H1 (cell line): ENCODE measurements around the gene HACD1. TPM values are rescaled to one million over a fixed set of nuclear protein-coding genes. Genes with fewer than 3 reads are reported as not detected.

Experiments
- CTCF ChIA-PET: fragments of 300-600 bp; sonication (Branson Sonifier 250); formaldehyde crosslinking; loops from one replicate; lab custom pipeline; 2021; ENCODE audit not compliant: partially characterized antibody; lab: Charles Lee
- POLR2A ChIA-PET: fragments of 300-600 bp; sonication (Branson Sonifier 250); formaldehyde crosslinking; loops from one replicate; lab custom pipeline; 2021; ENCODE audit warnings: inconsistent platforms; ENCODE audit not compliant: partially characterized antibody; lab: Charles Lee
- DNase-seq, 2 experiments: peaks; one replicate each; pipeline versions ENCODE4 v3.0.0 to v3.0.0-alpha.2; 2010 to 2022; ENCODE audit warnings: low spot score in 2 of 2, low read depth in 1 of 2, mixed read lengths in 1 of 2
- FAIRE-seq: peaks from 2 replicates; lab custom pipeline; 2011; peaks lifted over from hg19 to GRCh38; lab: Jason Lieb, UNC
- H2AFZ ChIP-seq: 2 replicates; pipeline ENCODE4 v1.8.1; 2012; ENCODE audit warnings: low read length, inconsistent platforms
- H2AK5ac ChIP-seq: 2 replicates; pipeline ENCODE4 v1.6.1; 2013; ENCODE audit warnings: low read depth, low read length
- H2BK120ac ChIP-seq: replicated peaks from 2 replicates; pipeline ENCODE3; 2013; ENCODE audit warnings: low read depth, low read length, inconsistent platforms
- H2BK12ac ChIP-seq: 2 replicates; pipeline ENCODE4 v1.6.1; 2013; ENCODE audit warnings: low read depth, low read length
- H2BK15ac ChIP-seq: 2 replicates; pipeline ENCODE4 v1.6.1; 2013; ENCODE audit warnings: low read length
- H2BK20ac ChIP-seq: 2 replicates; pipeline ENCODE4 v1.6.1; 2013; ENCODE audit warnings: low read length
- H2BK5ac ChIP-seq: 2 replicates; pipeline ENCODE4 v1.6.1; 2013; ENCODE audit warnings: low read depth, low read length
- H3K14ac ChIP-seq: 2 replicates; pipeline ENCODE4 v1.6.1; 2013; ENCODE audit warnings: inconsistent platforms; ENCODE audit not compliant: insufficient read length
- H3K18ac ChIP-seq: 2 replicates; pipeline ENCODE4 v1.6.1; 2013; ENCODE audit warnings: low read length; ENCODE audit errors: extremely low read depth
- H3K23ac ChIP-seq: 2 replicates; pipeline ENCODE4 v1.6.1; 2013; ENCODE audit warnings: inconsistent platforms; ENCODE audit not compliant: insufficient read length
- H3K23me2 ChIP-seq: 2 replicates; pipeline ENCODE4 v1.6.1; 2013; ENCODE audit warnings: low read depth, low read length
- H3K27ac ChIP-seq: 2 replicates; pipeline ENCODE4 v1.6.1; 2011; ENCODE audit warnings: low read depth, low read length, inconsistent platforms
- H3K27me3 ChIP-seq, 4 experiments: replicated peaks in 1 of 4; 1 replicate in 1 of 4; 2 replicates in 3 of 4; pipeline versions ENCODE4 v1.6.1 to v1.8.1; 2011 to 2013; ENCODE audit warnings: low read length in 3 of 4, mild to moderate bottlenecking in 3 of 4, inconsistent platforms in 2 of 4, mixed read lengths in 2 of 4, moderate library complexity in 1 of 4; ENCODE audit not compliant: control insufficient read depth in 3 of 4, insufficient read depth in 3 of 4; ENCODE audit errors: extremely low read depth in 1 of 4
- H3K36me3 ChIP-seq, 4 experiments: 2 replicates each; pipeline versions ENCODE4 v1.6.1 to v1.8.1; 2011 to 2013; ENCODE audit warnings: mild to moderate bottlenecking in 4 of 4, low read length in 3 of 4, moderate library complexity in 2 of 4, control low read depth in 1 of 4, inconsistent platforms in 1 of 4; ENCODE audit not compliant: insufficient read depth in 4 of 4, control insufficient read depth in 2 of 4
- H3K4ac ChIP-seq: replicated peaks from 2 replicates; pipeline ENCODE3; 2013; ENCODE audit warnings: low read length, low read depth, mixed read lengths, inconsistent platforms; ENCODE audit not compliant: insufficient read length
- H3K4me1 ChIP-seq, 4 experiments: replicated peaks in 1 of 4; 1 replicate in 1 of 4; 2 replicates in 3 of 4; pipeline versions ENCODE4 v1.6.1 to v1.8.1; 2011 to 2013; ENCODE audit warnings: low read length in 3 of 4, inconsistent platforms in 2 of 4, mixed read lengths in 1 of 4; ENCODE audit not compliant: insufficient read depth in 4 of 4, control insufficient read depth in 3 of 4
- H3K4me2 ChIP-seq, 2 experiments: 2 replicates each; pipeline versions ENCODE4 v1.6.1 to v1.8.1; 2011 to 2013; ENCODE audit warnings: low read depth in 2 of 2, low read length in 2 of 2, control low read depth in 1 of 2, inconsistent platforms in 1 of 2, mild to moderate bottlenecking in 1 of 2; ENCODE audit not compliant: insufficient read depth in 1 of 2
- H3K4me3 ChIP-seq, 4 experiments: fragments of 200-600, 300-600 bp in 1 of 4; sonication (generic), shearing (Covaris generic), sonication (Bioruptor Twin) in 1 of 4; 2 replicates each; pipeline versions ENCODE4 v1.5.1 to v1.8.1; 2011 to 2016; ENCODE audit warnings: low read length in 4 of 4, low read depth in 3 of 4, control low read depth in 2 of 4, inconsistent platforms in 2 of 4, mild to moderate bottlenecking in 2 of 4, mixed read lengths in 1 of 4, moderate library complexity in 1 of 4; ENCODE audit not compliant: insufficient read depth in 2 of 4; ENCODE audit errors: extremely low read depth in 1 of 4
- H3K56ac ChIP-seq: replicated peaks from 2 replicates; pipeline ENCODE3; 2013; ENCODE audit warnings: low read depth, mild to moderate bottlenecking, mixed read lengths, low read length, inconsistent platforms; ENCODE audit not compliant: insufficient read length
- H3K79me1 ChIP-seq: 2 replicates; pipeline ENCODE4 v1.6.1; 2013; ENCODE audit warnings: low read depth, low read length, control low read depth
- H3K79me2 ChIP-seq, 2 experiments: 2 replicates each; pipeline versions ENCODE4 v1.6.1 to v1.8.1; 2012 to 2013; ENCODE audit warnings: low read length in 2 of 2, mild to moderate bottlenecking in 2 of 2, inconsistent platforms in 1 of 2; ENCODE audit not compliant: insufficient read depth in 2 of 2, control insufficient read depth in 1 of 2
- H3K9ac ChIP-seq, 4 experiments: replicated peaks in 1 of 4; 1 replicate in 1 of 4; 2 replicates in 3 of 4; pipeline versions ENCODE4 v1.6.1 to v1.8.1; 2011 to 2013; ENCODE audit warnings: low read depth in 3 of 4, low read length in 3 of 4, control low read depth in 2 of 4, mild to moderate bottlenecking in 2 of 4, moderate library complexity in 2 of 4, inconsistent platforms in 1 of 4; ENCODE audit errors: extremely low read depth in 1 of 4
- H3K9me3 ChIP-seq, 2 experiments: 2 replicates each; pipeline versions ENCODE4 v1.6.1 to v1.8.1; 2012 to 2013; ENCODE audit warnings: mild to moderate bottlenecking in 2 of 2, moderate library complexity in 2 of 2, control low read depth in 1 of 2, inconsistent platforms in 1 of 2, low read depth in 1 of 2, low read length in 1 of 2, mixed read lengths in 1 of 2; ENCODE audit not compliant: insufficient read depth in 2 of 2
- H4K20me1 ChIP-seq, 2 experiments: replicated peaks in 1 of 2; 2 replicates each; pipeline versions ENCODE3 to v1.8.1; 2011 to 2013; ENCODE audit warnings: inconsistent platforms in 2 of 2, low read length in 2 of 2, mild to moderate bottlenecking in 1 of 2; ENCODE audit not compliant: insufficient read depth in 2 of 2, control insufficient read depth in 1 of 2
- H4K5ac ChIP-seq: 2 replicates; pipeline ENCODE4 v1.6.1; 2013; ENCODE audit warnings: low read length, low read depth, mixed read lengths, inconsistent platforms; ENCODE audit not compliant: insufficient read length
- H4K8ac ChIP-seq: 2 replicates; pipeline ENCODE4 v1.8.0; 2013; ENCODE audit warnings: mild to moderate bottlenecking, moderate library complexity, low read length, inconsistent platforms; ENCODE audit not compliant: insufficient read depth; ENCODE audit errors: extremely low read depth
- H4K91ac ChIP-seq: replicated peaks from 2 replicates; pipeline ENCODE3; 2013; ENCODE audit warnings: low read length, mixed read lengths, inconsistent platforms; ENCODE audit not compliant: insufficient read length
- CHD2 ChIP-seq: IDR thresholded peaks from 2 replicates; pipeline ENCODE4 v1.6.1; 2012; ENCODE audit warnings: low read length, improper control_type of control experiment
- KDM5A ChIP-seq: fragments of 200-600 bp; IDR thresholded peaks from 2 replicates; pipeline ENCODE4 v1.7.1; 2012; ENCODE audit warnings: mild to moderate bottlenecking, low read length, inconsistent platforms, mixed read lengths
- POLR2AphosphoS5 ChIP-seq: IDR thresholded peaks from 2 replicates; pipeline ENCODE4 v1.6.1; 2011; ENCODE audit warnings: low read depth, low read length
- SIN3A ChIP-seq, 2 experiments: IDR thresholded peaks in 1 of 2; conservative IDR thresholded peaks in 1 of 2; 2 replicates each; pipeline ENCODE4 v1.6.1; 2011 to 2012; ENCODE audit warnings: low read length in 2 of 2, improper control_type of control experiment in 1 of 2, low read depth in 1 of 2, mild to moderate bottlenecking in 1 of 2
- SIX5 ChIP-seq: IDR thresholded peaks from 2 replicates; pipeline ENCODE4 v1.6.1; 2011; ENCODE audit warnings: mild to moderate bottlenecking, low read depth, low read length
- WGBS, 2 experiments: shearing (Covaris generic) in 1 of 2; methylation state at CpG; one replicate each; pipeline versions ENCODE4 v1.1.6 to v1.1.7; 2013 to 2015; ENCODE audit warnings: low lambda C conversion rate in 2 of 2, mixed read lengths in 2 of 2, inconsistent platforms in 1 of 2, low coverage in 1 of 2, missing lambda C conversion rate in 1 of 2; ENCODE audit not compliant: insufficient replicate concordance in 2 of 2, insufficient coverage in 1 of 2, insufficient read length in 1 of 2; ENCODE audit errors: extremely low coverage in 1 of 2, missing lambda C conversion rate in 1 of 2; 5-methylcytosine and 5-hydroxymethylcytosine counted together
- polyA plus RNA-seq, 7 experiments: library from polyadenylated mRNA; depleted of rRNA in 3 of 7; stranded (reverse) in 5 of 7; unstranded in 2 of 7; fragments of >200 nt in 5 of 7; fragments of 200-250 nt in 2 of 7; gene quantifications; 1 replicate in 5 of 7; 2 replicates in 1 of 7; 4 replicates in 1 of 7; pipeline versions ENCODE4 v1.2.1 to v1.2.3, GENCODE V29; 2011 to 2013; ENCODE audit warnings: missing spikeins in 2 of 7, mixed read lengths in 2 of 7
- total RNA-seq: library from RNA; stranded (reverse); fragmentation: NEBNext Ultra II Directional; extraction: Animal tissue kit (Norgen Biotek cat#: 25700); gene quantifications from 2 replicates; pipeline ENCODE4 v1.2.1, GENCODE V29; 2021
- TF ChIP-seq, protein P1 (sequence below): IDR thresholded peaks from 2 replicates; pipeline ENCODE4 v1.6.1; 2012; ENCODE audit warnings: inconsistent platforms

HACD1 gene
- total and polyA plus RNA-seq, 2 of the 8 experiments (the other 6 are each of a cell fraction or from before 2014, with no cell fraction given), result 18.7 to 30.8 TPM

DNA sequence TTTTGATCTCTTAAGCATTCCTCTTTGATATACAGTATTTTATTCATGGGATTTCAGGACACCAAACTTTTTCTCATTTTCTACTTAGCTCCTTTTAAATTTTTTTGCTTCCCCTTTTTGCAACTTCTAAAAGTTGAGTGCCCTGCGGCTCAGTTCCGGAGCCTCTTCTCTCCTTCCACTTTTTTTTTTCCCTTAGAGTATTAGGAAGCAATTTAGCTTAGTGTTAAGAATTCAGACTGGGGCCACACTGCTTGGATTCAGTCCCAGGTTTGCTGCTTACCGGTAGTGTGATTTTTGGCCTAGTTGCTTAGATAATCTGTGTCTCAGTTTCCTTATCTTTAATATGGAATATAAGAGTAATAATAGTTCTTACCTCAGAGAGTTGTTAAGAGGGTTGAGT is 30.2 kb upstream of the HACD1 start:
- Histone ChIP-seq H4K20me1 (peaks cover 0 to 2% of the 10 kb centered on the region in 2 experiments), H2BK12ac (no peak overlapping the region), H3K27ac (no peak overlapping the region), H2AK5ac (no peak overlapping the region), H2BK120ac (no peak overlapping the region), H3K79me2 (peaks cover 17 to 93% of the 10 kb centered on the region in 2 experiments), H2BK5ac (no peak overlapping the region), H4K5ac (no peak overlapping the region), H3K9me3 (no peaks in the 10 kb centered on the region), H3K23me2 (no peaks in the 10 kb centered on the region; the same call in 1 of the 2 replicates), H3K4ac (no peak overlapping the region), H3K4me2 (no peak overlapping the region), H3K36me3 (peaks cover 0 to 2% (median under 1%) of the 10 kb centered on the region in 4 experiments; a peak in 2 of 8 replicates), H3K23ac (no peak overlapping the region), H3K14ac (no peak overlapping the region), H4K8ac (no peak overlapping the region), H2BK20ac (no peak overlapping the region), H3K18ac (no peak overlapping the region), H2BK15ac (no peak overlapping the region), H3K4me3 (no peak overlapping the region), H2AFZ (no peak overlapping the region), H3K56ac (no peak overlapping the region), H3K4me1 (peaks cover 6 to 13% (median 10%) of the 10 kb centered on the region in 4 experiments; a peak in 4 of 7 replicates), H4K91ac (no peak overlapping the region), H3K9ac (no peak overlapping the region), H3K27me3 (no peaks in the 10 kb centered on the region), H3K79me1 (peaks cover 2% of the 10 kb centered on the region; the same call in 1 of the 2 replicates)
- DNase-seq, result no peak
- WGBS, 2 experiments, result 98% methylated on average over 3 of the region's 3 CpGs; no CpG with 5 or more reads in 1 of the 2 experiments
- no peak for FAIRE-seq
- TF ChIP-seq KDM5A, result no peak
- TF ChIP-seq, protein P1, sequence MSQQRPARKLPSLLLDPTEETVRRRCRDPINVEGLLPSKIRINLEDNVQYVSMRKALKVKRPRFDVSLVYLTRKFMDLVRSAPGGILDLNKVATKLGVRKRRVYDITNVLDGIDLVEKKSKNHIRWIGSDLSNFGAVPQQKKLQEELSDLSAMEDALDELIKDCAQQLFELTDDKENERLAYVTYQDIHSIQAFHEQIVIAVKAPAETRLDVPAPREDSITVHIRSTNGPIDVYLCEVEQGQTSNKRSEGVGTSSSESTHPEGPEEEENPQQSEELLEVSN, result no peak
- no peak for TF ChIP-seq SIX5
- TF ChIP-seq CHD2, result no peak
- no peak for TF ChIP-seq SIN3A (conservative IDR thresholded peaks at IDR 0.05 in 1 of 2, IDR thresholded peaks at IDR 0.05 in 1 of 2; ENCODE audit: low read depth in 1 of 2, low read length in 2 of 2)
- no peak for TF ChIP-seq POLR2AphosphoS5
- ChIA-PET POLR2A (interaction anchor here (0.7 to 1.9 kb wide), 3 partner anchors 11 to 30 kb away, joined by 3 to 9 read pairs (median 3); partner anchors contain the start of gene HACD1), CTCF (interaction anchor here (0.6 to 1.6 kb wide), 6 partner anchors 10 to 1039 kb away, joined by 3 to 7 read pairs (median 4); no protein-coding TSS in a partner anchor)
